AG10803 (cell line): ENCODE data around the gene LSM11.
A peak's percentile ranks its signal among the peaks of the same experiment; 100 is the strongest.
"Not testable (repeated sequence)": the region's sequence is repeated elsewhere in the genome, so short reads cannot be mapped to it uniquely, and the experiment has no call there.

ENCODE experiments used
- DNase-seq: peaks from one replicate; pipeline ENCODE4 v3.0.0; 2010; ENCODE audit warnings: low read depth
- H3K4me3 ChIP-seq: 2 replicates; pipeline ENCODE4 v1.5.1; 2011; ENCODE audit warnings: mild to moderate bottlenecking, low read length, control low read depth
- CTCF ChIP-seq: conservative IDR thresholded peaks from 2 replicates; pipeline ENCODE4 v1.5.1; 2011; ENCODE audit warnings: mild to moderate bottlenecking, low read length, control low read depth, inconsistent platforms

LSM11 gene

GRCh38 chr5:157710882-157711281, 32.6 kb upstream of the LSM11 start:
- no peak for TF ChIP-seq CTCF

GRCh38 chr5:157713830-157714595, 29.5 kb upstream of the LSM11 start:
- no peak for TF ChIP-seq CTCF
- DNase-seq, result no peak
- H3K4me3 ChIP-seq, result no peak overlapping the region

More at GRCh38 chr5:157710882-157711281, 32.6 kb upstream of the LSM11 start:
- DNase-seq, result peak; percentile 87
- H3K4me3 ChIP-seq, result no peak overlapping the region

GRCh38 chr5:157714596-157714864, 29.0 kb upstream of the LSM11 start:
- DNase-seq, result no peak
- H3K4me3 ChIP-seq, result no peak overlapping the region
- no peak for TF ChIP-seq CTCF

- peak; percentile 70 for TF ChIP-seq CTCF
- peak; percentile 76 for DNase-seq
- no peak overlapping the region for H3K4me3 ChIP-seq
Measured at GRCh38 chr5:157718519-157718918, 25.0 kb upstream of the LSM11 start.

GRCh38 chr5:157719245-157719644, 24.3 kb upstream of the LSM11 start:
- no peak for DNase-seq
- H3K4me3 ChIP-seq, result no peak overlapping the region
- no peak for TF ChIP-seq CTCF

GRCh38 chr5:157721159-157721558, 22.4 kb upstream of the LSM11 start:
- DNase-seq, result no peak
- TF ChIP-seq CTCF, result no peak
- H3K4me3 ChIP-seq, result no peak overlapping the region

- not testable (repeated sequence) for H3K4me3 ChIP-seq, DNase-seq
Measured at GRCh38 chr5:157722895-157723294, 20.6 kb upstream of the LSM11 start.

- not testable (repeated sequence) for H3K4me3 ChIP-seq, DNase-seq
Measured at GRCh38 chr5:157726607-157727006, 16.9 kb upstream of the LSM11 start.

- not testable (repeated sequence) for H3K4me3 ChIP-seq, DNase-seq
Measured at GRCh38 chr5:157727858-157728257, 15.7 kb upstream of the LSM11 start.
